SHP77 (cell line): ENCODE measurements around the gene HSD11B1L.
A peak's percentile ranks its signal among the peaks of the same experiment; 100 is the strongest.

Experiments
- DNase-seq, 2 experiments: peaks; one replicate each; lab custom pipeline; 2025; lab: John Stamatoyannopoulos, UW

Gene HSD11B1L

GRCh38 chr19:5667751-5668271 lies 13.0 kb upstream of the HSD11B1L start:
- DNase-seq = no peak

- no peak for DNase-seq
Observed at GRCh38 chr19:5669212-5669611, 11.6 kb upstream of the HSD11B1L start.

DNA sequence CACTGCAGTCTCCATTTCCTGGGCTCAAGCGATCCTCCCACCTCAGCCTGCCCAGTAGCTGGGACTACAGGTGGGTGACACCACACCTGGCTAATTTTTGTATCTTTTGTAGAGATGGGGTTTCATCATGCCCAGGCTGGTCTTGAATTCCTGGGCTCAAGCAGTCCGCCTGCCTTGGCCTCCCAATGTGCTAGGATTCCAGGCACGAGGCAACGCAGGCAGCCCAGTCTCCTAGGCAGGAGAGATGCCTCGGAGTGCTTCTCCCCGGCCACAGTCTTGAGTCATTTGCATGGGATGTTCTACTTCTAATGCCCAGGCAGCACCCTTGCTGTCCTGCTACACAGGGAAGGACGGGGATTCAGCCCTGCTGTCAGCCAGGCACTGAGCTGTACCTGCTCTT lies 9.2 kb upstream of the HSD11B1L start:
- DNase-seq = no peak

- DNase-seq = no peak
Observed at GRCh38 chr19:5672708-5673459, 7.9 kb upstream of the HSD11B1L start.

GRCh38 chr19:5673752-5674151 lies 7.1 kb upstream of the HSD11B1L start:
- DNase-seq = no peak

DNA sequence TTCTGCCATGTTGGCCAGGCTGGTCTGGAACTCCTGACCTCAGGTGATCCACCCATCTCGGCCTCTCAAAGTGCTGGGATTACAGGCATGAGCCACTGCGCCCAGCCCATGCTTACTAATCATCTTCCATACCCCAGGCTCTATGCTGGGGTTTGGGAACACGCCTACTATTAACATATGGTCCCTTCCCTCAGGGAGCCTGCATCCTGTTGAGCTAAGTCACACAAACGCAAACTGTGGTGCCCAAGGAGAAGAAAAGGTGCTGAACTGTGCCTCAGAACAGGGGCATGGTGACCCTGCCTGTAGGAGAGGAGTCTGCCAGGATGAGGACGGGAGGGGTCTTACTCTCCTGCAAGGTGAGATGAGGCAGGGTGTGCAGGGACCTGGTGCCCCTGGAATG lies 6.1 kb upstream of the HSD11B1L start:
- no peak for DNase-seq

DNA sequence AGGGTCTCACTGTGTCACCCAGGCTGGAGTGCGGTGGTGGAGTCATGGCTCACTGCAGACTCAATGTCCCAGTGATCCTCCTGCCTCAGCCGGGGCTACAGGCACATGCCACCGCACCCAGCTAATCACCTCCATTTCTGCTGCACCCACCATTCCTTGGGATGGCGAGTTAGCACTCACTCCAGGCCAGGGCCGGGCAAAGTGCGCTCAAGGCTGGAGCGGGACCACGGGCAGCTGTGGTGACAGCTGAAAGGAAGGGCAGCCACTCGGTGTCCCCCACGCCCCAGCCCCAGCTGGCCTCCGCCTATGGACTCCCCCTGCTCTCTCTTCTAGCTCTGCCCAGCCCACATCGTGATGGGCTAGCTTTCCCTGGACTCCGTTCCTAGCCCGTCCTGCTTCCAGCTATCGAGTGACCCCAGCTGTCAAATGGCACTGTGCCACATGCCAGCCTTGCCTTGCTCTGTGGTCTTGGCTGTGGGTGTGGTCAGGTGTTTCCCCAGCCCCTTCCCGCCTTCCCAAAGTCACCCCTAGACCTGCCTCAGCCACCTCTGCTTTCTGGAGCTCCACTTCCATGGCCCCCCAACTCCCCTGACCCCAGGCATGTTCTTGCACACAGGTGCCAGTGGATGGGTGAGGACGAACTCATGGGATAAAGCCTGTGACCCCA lies 4.6 kb upstream of the HSD11B1L start:
- DNase-seq = no peak

GRCh38 chr19:5676772-5677105 lies 4.1 kb upstream of the HSD11B1L start:
- peak; percentile 42 to 67 for DNase-seq

DNA sequence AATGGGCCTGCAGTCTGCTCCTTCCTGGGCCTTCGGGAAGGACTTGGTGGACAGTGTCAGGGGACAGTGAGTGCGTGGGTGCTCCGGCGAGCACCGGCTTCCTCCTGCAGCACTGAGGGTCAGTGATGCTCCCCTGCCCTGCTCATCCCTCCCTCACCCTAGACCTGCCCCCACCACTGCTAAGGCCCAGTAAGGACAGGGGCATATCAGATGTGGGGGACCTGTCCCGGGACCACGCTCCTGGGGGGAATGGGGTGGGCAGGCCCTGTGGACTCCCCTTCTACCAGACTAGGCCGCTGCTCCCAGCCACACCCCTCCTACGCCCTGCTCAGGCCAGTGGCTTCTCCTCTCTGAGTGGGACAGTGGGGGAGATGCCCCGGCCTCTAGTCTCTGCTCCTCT lies 3.7 kb upstream of the HSD11B1L start:
- no peak for DNase-seq

- DNase-seq = no peak
Observed at GRCh38 chr19:5677580-5677979, 3.2 kb upstream of the HSD11B1L start.

- DNase-seq = no peak
Observed at GRCh38 chr19:5678071-5678718, 2.6 kb upstream of the HSD11B1L start.

DNA sequence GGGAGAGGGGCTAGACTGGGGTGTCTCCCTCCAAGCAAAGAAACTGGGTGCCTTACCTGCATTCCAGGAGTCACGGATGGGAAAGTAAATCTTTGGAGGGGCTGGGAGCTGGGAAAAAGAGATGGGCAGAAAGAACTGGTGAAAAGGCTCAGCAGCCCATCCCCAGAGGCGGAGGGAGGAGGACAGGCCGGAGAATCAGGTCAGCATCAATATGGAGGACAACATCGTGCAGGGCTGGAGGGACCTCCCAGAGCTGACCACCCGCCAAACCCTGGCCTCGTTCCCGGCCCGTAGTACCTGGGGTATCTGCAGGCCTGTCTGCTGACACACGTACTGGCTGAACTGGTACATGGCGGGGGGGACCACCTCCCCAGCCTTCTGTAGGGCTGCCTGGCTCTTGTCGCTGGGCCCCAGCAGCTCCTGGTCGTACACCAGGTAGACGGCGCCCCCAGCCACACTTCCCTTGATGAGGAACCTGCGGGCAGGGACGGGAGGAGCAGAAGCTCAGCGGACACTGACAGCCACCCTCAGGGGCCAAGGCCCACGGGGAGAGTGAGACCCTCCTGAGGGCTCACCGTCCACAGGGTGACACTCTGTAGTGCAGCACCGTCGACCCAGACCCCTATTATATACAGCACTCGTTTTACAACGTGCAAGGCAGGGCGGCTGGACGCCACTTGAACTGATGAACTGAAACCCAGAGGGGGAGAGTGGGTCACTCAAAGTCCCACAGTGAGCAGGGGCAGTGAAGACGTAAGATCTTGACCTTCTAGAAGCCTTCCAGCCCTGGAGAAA lies 1.3 kb upstream of the HSD11B1L start:
- DNase-seq = no peak

GRCh38 chr19:5680084-5680436 lies 767 bp upstream of the HSD11B1L start:
- peak in 1 of 2 experiments; percentile 54 for DNase-seq

DNA sequence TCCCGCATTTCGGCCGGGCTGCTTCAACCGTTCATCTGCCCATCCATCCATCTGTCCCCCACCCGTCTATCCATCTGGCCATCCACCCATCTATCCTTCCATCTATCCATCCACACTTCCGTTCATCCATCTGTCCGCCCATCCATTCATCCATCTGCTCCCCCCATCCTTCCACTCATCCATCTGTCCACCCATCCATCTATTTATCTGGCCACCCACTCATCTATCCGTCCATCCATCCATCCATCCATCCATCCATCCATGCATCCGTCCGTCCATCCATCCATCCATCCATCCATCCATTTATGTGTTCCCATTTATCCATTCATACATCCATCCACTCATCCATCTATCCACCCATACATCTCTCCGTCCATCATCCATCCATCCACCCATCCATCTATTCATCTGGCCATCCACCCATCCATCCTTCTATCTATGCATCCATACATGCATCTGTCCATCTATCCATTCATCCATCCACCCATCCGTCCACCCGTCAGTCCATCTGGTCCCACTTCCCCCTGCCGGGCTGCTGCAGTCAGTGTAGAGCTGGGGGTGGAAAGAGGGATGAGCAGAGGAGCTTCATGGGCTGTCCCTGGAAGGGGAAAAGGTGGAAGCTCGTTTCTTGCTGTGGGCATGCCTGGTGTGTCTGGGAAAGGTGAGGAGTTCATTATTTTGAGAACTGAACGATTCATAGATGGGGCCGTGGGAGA lies 722 bp downstream of the HSD11B1L start:
- no peak for DNase-seq

DNA sequence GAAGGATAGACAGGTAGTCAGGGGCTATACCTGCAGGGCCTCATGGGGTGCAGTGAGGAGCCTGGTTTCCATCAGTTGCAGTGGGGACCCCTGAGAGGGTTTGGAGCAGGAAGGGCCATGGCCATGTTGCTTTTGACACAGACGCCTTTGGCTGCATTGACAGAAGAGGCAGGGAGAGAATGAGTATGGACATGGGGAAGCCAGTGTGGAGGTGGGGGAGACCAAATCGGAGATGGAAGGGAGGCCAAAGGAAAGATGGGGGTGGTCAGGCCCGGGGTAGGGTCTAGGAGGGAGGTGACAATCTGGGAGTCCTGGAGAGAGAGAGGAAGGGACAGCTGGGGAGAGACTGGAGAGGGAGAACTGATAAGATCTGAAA lies 1.3 kb downstream of the HSD11B1L start:
- DNase-seq = no peak

DNA sequence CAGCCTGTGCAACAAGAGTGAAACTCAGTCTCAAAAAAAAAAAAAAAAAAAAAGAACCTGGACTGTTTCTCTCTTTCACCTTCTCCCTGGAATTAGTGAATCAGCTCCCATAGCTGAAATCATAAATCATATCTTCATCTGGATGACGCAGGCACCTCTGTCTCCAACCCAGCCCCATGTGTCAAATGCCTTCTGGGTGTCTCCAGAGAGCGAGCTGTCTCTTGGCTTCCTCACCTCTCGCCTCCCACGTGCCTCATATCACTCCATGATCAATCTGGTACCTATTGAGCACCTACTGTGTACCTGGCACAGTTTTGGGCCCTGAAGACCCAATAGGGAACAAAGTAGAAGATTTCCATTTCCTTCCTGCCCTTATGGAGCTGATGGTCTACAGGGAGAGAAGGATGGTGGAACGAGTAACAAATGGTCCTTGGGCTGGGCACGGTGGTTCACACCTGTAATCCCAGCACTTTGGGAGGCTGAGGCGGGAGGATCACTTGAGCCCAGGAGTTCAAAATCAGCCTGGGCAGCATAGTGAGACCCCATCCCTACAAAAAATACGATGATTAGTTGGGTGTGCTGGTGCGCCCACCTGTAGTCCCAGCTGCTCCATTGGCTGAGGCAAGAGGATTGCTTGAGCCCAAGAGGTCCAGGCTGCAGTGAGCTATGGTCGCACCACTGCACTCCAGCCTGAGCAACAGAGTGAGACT lies 2.5 kb downstream of the HSD11B1L start:
- no peak for DNase-seq

GRCh38 chr19:5684694-5685430 lies 4.0 kb downstream of the HSD11B1L start:
- DNase-seq = no peak

DNA sequence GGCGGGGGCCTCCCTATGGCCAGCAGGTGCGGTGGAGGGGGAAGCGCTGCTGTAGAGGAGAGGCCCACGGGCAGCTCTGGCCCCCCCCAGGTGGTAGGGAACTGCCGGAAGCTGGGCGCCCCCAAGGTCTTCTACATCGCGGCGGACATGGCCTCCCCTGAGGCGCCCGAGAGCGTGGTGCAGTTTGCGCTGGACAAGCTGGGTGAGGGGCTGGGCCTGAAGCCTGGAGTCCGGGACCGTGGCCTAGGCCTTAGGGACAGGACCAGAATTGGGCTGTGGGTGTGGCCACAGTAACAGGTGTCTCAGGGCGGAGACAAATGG lies 5.5 kb downstream of the HSD11B1L start:
- DNase-seq = no peak

DNA sequence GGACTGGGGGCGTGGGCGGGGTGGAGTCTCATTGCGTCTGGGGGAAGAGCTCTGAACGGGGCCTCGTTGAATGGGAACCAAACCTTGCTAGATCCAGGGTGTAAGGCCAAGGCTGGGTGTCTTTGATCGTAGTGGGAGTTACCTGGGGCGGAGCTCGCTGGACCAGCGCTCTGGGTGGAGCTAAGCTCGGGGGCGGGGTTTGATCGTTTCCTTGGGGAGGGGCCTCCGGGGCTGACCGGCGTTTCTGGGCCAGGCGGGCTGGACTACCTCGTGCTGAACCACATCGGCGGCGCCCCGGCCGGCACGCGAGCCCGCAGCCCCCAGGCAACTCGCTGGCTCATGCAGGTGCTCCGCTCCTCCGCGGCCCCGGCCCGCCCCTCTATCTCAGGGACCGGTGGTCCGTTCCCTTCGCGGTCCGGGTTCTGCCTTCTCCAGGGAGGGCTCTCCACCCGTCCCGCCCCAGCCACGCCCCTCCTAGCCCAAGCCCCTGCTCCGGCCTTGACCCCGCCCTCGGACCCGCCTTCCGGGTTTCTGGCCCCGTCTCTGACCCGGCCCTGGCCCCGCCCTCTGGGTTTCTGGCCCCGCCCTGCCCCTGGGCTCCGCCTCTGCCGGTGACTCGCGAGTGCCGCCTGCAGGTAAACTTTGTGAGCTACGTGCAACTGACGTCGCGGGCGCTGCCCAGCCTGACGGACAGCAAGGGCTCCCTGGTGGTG lies 6.0 kb downstream of the HSD11B1L start:
- peak; percentile 92 to 93 for DNase-seq
